HG03432 (cell line): ENCODE data around the gene GPC3.
"Not testable (repeated sequence)": the region's sequence is repeated elsewhere in the genome, so short reads cannot be mapped to it uniquely, and the experiment has no call there.

Experiments
- ATAC-seq: cut with Tn5 transposase; IDR thresholded peaks from one replicate; pipeline ENCODE4 v1.9.1; 2021; ENCODE audit warnings: mild to moderate bottlenecking, moderate library complexity; ENCODE audit not compliant: unreplicated experiment

GPC3 gene

DNA sequence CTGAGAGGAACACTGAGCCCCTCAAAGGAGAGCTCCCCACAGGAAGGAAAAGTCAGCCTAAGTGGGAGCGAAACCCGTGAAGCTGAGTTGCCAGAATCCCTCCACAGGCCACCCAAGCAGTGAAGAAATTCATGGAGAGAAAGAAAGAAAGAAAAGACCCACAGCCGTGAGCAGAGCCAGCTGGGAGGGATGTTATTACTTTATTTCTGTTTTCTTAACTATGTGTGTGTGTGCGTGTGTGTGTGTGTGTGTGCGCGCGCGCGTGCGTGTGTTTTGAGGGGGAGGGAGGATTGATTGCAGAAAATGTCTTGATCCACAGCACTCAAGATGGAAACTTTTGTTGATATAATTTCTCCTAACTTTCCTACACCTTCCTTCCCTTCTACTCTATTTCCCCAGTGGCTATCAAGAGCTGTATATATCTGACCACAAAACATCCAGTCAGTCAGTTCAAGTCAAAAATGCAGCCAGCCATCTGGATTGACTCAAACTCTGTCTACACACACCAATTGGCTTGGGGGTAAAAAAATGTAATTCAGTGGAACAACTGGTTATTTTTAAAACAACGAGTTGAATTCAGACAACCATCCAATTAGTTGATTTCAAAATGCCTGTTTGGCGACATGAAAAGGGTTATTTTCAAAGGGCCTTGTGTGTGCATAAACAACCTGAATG lies 13.8 kb upstream of the GPC3 start:
- no peak for ATAC-seq

DNA sequence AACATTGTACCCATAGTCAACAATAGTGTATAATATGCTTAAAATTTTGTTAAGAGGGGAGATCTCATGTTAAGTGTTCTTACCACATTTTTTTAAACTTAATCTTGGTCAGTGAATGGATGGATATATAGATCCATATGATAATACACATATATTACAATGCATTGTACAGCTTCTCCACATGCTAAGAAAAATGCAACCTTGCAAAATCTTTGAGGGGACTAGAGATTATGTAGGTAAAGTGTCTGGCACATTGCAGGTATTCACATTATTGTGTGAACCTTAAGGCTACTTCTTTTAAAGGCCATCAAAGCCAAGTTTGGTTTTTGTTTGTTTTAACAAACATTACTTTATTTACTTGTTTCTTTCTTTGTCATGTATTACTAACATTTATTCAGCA lies 10.4 kb upstream of the GPC3 start:
- ATAC-seq = no peak

DNA sequence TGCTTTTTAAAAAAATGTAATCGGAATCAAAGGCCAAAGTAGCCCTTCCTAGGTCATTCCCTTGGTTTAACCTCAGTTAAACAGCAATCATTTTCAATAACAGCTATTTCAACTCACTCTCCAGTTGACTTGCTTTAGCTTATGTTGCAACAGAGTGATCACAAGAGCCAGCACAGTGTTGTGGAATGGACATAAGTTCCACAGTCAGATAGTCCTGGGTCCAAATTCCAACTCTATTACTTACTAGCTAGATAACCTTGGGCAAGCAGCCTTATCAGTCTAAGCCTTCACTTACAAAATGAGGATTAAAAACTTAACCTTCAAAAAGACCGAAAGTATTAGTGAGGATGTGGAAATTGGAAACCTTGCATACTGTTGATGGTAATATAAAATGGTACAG lies 9.2 kb upstream of the GPC3 start:
- no peak for ATAC-seq

DNA sequence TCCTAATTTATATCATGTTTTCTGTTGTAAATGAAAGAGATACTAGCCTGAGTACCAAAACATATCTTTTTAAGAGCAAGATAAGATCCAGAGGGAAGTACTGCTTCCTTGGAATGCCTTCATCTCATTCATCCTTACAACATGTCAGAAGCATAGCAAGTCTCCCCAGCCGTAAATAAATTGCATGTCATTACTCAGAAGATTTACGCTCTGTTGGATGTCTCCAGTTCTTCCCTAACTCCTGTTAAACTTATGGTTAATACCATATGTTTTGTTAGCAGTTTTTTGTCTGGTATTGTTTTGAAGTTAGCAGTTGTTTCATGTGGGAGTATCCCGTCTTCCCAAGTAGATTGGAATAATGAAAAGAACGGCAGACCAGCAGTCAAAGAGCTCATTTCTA lies 7.5 kb upstream of the GPC3 start:
- no peak for ATAC-seq

DNA sequence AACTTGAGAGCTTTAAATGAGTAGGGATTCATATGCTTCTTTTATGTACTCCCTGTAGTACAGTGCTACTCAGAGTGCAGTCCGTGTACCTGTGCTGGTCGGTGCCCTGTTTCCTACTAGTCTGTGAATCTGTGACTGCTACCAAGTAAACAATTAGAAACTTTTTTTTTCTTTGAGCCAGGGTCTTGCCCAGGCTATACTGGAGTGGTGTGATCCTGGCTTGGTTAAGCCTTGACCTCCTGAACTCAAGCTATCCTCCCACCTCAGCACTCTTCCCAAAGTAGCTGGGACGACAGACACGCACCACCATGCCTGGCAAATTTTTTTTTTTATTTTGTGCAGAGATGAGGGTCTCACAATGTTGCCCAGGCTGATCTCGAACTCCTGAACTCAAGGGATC lies 6.4 kb upstream of the GPC3 start:
- no peak for ATAC-seq

DNA sequence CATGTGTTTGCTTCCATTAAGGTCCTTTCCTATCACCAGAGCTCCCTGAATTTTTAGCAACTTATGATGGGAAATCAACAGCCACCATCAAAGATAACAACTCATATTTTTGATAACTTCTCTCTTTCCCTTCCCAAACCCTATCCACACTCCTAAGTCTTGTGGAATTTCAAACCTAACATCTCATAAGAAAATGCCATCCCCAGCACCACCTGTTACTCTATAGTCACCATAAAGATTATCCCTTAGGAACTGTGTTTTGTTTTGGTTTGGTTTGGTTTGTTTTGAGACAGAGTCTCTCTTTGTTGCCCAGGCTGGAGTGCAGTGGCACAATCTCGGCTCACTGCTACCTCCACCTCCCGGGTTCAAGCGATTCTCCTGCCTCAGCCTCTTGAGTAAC lies 5.7 kb upstream of the GPC3 start:
- not testable (repeated sequence) for ATAC-seq

DNA sequence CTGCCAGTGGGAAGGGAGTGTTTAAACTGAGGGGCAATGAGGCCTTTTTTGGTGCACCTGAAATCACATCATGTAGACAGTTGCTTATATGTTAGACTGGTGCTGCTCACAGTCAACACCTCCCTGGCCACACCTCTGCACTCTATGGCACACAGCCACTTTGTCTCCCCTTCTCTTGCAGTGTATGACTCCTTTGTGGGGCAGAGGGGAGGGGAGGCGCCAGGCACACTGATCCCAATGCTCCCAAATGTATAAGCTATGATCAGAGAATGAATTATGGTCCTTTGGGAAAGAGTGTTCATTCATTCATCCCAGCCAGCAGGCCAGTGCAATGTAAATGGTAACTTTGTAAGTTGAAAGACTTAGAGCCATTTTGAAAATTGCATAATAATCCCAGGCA lies 4.6 kb upstream of the GPC3 start:
- ATAC-seq = no peak

DNA sequence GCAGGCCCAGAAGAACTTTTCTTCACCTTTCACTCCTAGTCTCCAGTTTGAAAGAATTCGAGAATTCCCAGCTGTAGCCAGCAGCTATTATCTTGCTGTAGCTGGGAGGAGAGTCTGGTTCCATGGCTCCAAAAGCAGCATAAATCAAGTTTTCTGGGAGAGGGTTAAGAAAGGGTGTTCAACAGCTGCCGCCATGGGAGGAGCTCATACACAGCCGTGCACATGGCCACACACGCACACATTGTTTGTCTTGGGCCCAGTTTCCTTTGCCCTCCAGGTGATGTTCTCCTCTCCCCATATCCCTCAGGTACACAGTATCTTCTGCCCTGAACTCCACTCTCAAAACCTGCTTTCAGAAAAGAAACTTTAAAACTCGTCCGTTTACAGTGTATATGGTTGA lies 4.1 kb upstream of the GPC3 start:
- ATAC-seq = no peak

DNA sequence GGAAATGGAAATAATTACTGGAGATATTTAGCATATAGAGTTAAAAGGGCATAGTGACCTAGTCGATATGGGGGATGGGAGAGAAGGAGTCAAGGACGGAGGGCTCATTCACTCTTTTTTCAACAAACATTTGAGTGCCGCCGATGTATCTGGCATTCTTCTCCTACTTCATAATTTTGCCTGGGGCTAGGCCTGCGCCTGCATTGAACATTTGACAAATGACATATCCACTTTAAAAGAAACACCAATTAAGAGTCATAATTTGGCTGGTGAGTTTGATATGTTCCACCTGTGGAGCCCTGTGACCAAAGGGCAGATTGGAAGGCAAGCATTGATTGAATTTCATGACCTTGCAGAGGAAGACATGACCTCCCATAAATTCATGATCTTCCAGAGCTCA lies 2.6 kb upstream of the GPC3 start:
- no peak for ATAC-seq

DNA sequence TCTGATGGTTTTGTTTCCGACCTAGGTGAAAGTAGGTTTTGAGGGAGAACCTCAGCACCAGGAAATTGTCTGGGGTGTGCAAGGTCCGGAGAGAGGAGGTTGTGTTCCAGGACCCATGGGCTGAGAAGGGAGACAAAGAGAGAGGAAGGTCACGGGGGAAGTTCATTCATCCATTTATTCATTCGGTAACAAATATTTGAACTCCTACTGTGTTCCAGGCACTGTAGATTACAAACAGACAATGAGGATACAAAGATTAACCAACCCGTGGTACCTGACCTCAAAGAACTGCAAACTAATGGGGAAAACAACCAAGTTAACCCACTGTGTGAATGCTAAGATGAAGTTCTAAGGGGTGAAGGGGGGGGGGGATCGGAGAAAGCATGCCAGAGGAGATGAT lies 1.8 kb upstream of the GPC3 start:
- no peak for ATAC-seq

DNA sequence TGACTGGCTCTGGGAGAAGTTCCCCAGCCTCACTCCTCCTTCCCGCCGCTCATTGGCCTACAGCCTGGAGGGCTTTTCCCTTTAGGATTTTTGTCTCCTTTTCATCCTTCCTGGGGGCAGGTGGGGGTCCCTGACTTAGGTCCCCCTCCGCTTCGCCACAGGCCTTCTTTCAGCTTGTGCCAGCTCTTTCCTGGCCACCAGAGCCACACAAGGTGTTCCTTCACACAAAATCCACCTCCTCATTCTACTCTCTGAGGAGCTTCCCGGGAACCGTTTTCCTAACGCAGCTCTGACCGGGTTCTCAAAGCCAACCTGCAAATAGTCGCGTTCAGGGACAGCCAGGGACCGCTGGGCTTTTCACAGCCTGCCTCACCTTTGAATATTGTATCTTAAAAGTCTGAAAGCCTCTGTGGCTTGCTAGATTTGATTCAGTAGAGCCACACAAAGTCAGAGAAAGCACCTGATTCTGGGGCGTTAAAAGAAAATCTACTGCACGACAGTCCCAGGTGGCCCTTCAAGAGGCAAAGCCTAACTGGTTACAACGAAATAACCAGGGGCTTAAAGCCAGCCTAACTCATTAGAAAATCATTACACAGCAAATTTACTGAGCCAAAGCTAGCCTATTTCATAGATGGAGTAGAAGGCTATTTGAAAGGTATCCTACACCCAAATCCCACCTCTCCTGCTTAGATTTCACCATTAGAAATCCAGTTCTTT lies 731 bp upstream of the GPC3 start:
- ATAC-seq = no peak

DNA sequence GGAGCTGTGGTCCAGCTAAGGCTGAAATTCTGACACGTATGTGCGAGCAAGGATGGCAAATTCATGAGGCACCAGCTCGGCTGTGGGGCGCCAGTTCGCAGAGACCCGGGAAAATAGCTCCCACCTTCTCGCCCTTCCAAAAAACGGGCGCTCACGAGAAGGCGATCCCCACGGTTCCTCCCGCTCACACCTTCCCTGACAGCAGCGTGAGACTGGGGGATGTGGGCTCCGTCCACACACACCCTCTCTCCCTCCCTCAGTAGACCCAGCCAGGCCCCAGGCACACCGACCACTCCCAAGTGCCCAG lies 584 bp downstream of the GPC3 start:
- no peak for ATAC-seq

DNA sequence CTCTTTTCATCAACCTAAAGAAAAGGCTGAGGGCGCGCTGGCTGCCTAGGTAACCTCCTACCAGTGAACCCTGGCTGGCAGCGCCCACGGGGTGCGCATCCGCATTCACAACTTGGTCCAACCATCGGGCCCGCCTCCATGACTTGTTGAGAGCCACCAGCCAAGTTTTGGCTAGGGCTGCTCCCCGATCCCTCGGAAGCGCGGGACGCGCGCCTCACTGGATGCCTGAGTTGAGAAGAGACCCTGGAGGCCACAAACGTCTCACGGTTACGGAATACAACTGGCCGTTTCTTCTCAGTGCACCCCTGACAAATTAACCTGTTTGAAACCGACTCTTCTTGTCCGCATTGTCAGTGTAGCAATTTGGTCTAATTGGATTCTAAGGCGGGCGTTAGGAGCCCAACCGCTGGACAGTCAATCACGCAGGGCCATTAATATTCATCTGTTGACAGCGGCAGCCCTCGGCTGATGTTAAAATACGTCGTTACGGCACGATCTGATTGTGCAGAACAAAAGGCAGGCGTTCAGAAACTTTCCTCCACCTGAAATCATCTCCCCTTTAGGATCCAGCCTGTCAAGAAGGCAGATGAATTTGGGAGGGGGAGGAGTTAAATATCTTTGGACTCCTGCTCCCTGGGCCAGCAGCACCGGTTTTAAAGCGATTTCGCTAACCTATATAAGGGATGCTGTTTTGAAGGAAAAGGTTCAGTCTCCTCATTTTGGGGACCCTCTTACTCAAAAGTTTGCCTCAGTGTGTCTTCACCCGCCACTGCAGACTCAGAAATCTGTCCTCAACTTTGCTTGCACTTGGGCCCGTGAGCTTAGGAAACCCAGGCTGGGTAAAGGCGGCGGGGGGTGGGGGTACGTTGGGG lies 1.2 kb downstream of the GPC3 start:
- no peak for ATAC-seq

DNA sequence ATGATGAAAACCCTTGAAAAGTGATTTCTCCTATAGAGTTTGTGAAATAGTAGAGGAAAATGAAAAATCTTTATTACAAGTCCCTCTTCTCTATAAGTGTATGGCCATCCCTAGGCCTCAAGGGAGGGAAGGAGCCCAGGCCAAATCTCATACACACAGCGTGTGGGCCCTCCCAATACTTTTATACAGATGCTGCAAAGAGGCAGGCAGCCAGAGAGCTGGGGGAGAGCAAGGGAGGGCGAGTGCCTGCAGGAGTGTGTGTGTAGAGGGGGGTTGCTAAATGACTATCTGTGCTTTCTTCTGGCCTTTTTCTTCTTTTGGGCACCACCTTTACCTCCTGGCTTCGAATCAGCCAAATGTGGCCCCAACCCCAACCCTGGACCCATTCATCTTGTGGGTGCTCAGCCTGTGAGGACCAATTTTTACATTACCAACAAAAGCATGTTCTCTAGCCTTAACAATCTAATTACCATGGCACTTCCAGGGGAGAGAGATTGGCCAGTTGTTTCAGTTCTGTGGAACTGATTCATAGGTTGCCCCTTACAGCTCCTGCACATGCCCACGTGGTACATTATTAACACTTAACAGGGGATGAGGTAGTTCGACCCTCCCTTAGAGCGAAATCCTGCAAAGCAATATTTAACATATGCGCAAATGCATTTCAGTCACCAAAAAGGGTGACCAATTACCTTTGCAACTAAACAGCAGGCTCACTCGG lies 2.0 kb downstream of the GPC3 start:
- no peak for ATAC-seq

DNA sequence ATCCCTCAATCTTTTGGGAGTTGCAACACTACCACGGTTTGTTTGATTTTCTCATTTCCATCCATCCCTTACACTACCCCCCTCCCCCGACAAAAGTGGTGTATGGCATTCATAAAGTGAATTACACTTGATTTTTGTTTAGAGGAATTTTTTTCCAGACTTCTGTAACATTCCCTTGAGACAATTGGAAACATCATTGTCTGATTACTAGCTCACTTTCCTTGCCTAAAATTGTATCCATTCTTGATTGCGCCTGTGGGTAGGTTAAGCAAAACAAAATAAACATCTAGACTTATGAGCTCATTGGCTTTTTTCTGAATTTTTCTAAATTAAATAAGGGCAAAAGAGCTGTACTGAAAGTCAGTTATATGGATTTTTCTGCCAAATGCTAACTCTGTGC lies 3.5 kb downstream of the GPC3 start:
- no peak for ATAC-seq

DNA sequence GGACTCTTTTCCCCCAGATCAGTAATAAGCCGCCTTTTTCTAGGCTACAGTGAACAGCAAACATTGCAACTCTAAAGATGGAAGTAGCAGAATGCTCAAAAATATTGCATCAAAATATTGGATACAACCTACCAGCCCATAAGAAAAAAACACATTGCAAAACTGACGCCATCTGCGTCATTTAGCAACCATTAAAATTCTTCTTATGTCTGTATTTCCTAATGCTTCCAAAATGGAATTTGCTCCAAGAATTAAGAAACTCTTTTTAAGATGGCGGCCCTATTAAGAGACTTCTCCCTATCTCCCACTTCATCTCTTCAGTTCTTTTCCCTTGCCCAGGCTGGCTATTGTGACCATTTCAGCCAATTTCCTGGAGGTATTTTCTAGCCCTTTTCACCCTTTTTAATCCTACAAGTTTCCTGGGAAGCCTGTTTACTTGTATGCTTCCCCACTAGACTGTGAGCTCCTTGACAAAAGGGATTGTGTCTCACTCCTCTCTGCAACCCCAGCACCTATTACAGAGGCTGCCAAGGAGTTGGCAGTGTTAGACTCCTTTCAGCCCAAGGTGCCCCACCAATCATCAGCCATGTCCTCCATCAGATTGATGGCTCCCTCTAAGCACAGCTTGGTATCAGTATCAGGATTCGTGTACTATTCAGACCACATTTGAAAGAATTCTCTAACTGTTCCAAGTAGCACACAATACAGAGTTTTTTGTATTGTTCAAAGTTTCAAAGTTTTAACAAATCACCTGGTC lies 4.4 kb downstream of the GPC3 start:
- no peak for ATAC-seq

DNA sequence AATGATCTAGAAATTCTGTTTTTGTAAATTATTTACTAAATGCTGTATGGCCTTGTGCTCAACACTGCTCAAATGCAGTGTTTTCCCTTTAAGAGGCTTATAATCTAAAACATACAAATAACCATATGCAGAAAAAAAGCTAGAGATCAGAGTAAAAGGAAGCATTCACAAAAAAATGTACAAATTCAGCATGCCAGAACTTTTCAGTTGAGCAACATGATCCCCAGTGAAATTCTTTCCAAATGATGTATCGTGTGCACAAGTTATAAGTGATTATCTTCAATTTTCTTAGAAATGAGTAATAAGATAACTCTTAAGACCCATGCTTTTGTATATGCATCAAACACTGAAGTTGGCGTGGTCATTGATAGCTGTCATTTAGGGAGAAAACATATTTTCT lies 5.0 kb downstream of the GPC3 start:
- ATAC-seq = no peak

DNA sequence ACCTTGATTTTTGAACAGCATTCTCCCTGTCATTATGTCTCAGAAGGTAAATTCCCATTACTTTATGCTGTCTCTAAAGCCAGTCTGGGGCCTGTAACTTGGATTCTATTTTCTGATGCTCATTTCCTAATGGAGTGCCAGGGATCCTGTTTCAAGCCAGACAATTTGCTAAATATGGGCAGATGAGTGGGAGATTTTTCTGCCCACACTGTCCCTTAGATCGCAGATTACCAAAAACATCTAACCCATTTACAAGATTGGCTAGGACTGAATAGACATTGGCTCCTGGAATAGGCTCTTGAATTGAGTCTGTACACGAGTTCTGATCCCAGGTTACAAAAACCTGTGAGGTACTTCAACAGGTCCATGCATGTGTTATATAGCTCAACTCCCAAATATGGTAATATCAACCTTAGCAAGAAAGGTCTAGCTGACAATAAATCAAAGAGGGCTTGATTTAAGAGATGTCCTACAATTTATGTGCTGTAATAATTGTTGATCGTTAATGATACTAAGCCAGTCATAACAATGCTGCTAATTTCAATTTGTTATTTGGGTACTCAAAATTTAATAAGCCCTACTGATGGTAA lies 5.7 kb downstream of the GPC3 start:
- no peak for ATAC-seq

DNA sequence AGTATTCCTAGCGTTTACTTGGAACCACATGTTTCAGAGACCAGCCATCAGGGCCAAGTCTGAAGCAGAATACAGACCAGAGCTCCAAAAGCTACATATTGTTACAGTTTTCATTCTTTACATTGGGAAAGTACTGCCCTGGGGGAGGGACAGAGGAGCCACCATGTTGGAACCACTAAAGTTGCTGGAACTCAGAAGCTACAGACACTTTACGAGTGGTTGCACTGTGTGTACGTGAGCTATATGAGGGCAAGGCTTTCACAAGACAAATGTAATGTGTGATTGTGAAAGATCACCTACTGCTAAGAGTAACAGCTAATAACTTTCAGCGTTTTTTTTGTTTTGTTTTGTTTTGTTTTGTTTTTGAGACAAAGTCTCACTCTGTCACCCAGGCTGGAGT lies 11.7 kb downstream of the GPC3 start:
- no peak for ATAC-seq

DNA sequence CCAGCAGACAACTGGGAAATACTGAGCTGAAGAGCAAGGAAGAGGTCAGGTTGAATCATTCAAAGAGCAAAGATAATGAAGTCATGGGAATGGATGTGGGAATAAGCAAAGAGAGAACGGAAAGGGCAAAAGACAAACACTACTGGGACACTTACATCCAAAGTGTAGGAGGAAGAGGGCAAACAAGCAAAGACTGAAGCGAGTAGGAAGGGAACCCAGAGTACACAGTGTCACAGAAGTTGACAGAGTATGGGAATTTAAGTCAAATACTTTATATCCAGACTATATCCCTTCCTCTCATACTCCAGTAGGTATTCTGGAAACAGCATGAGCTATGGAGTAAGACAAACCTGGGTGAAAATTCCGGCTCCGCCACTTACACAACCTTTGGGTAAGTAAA lies 12.5 kb downstream of the GPC3 start:
- ATAC-seq = no peak
